HepG2 (cell line): Measurements from ENCODE around the gene ZDHHC9. TPM values are rescaled to one million over a fixed set of nuclear protein-coding genes. Genes with fewer than 3 reads are reported as not detected.
A peak's percentile ranks its signal among the peaks of the same experiment; 100 is the strongest.

Experiments
- ATAC-seq: fragments of 200-7000 bp; cut with Tn5 transposase; 3 replicates; pipeline ENCODE4 v1.9.1; 2020; ENCODE audit warnings: mild to moderate bottlenecking, moderate library complexity
- BruUV-seq: library from RNA; stranded (reverse); fragments of 400-500 nt; replicated peaks from 2 replicates; lab custom pipeline; 2021; lab: Mats Ljungman, UMichigan
- CTCF ChIA-PET: fragments of 300-600 bp; formaldehyde crosslinking; extraction: SDS; loops from one replicate; lab custom pipeline; 2021; ENCODE audit warnings: low total read pairs, inconsistent platforms, low intra/inter-chr PET ratio; lab: Yijun Ruan, JAX
- POLR2A ChIA-PET: fragments of 350-600 bp; sonication (Branson Sonifier 250); formaldehyde crosslinking; loops from one replicate; lab custom pipeline; 2020; ENCODE audit warnings: antibody characterized with exemption, inconsistent platforms; lab: Yijun Ruan, JAX
- DNase-seq: peaks from one replicate; pipeline ENCODE4 v3.0.0-alpha.2; 2015; ENCODE audit warnings: low spot score
- FAIRE-seq: peaks from 3 replicates; lab custom pipeline; 2011; peaks lifted over from hg19 to GRCh38; lab: Jason Lieb, UNC
- H2AFZ ChIP-seq: one replicate; pipeline ENCODE4 v1.6.1; 2011; ENCODE audit warnings: low read length, inconsistent platforms
- H3K27ac ChIP-seq: fragments of 300-600 bp; 3 replicates; pipeline ENCODE4 v1.8.0; 2011; ENCODE audit warnings: mixed run types, mild to moderate bottlenecking, mixed read lengths, low read length, inconsistent platforms; ENCODE audit not compliant: insufficient read depth; ENCODE audit errors: extremely low read length
- H3K27me3 ChIP-seq, 2 experiments: fragments of 200-600 bp in 1 of 2; 2 replicates in 1 of 2; 3 replicates in 1 of 2; pipeline versions ENCODE4 v1.6.0 to v1.8.0; 2011; ENCODE audit warnings: low read length in 2 of 2, mild to moderate bottlenecking in 2 of 2, moderate library complexity in 2 of 2, inconsistent platforms in 1 of 2; ENCODE audit not compliant: insufficient read depth in 2 of 2, control insufficient read depth in 1 of 2
- H3K36me3 ChIP-seq, 2 experiments: fragments of 200-600 bp in 1 of 2; replicated peaks in 1 of 2; 2 replicates in 1 of 2; 3 replicates in 1 of 2; pipeline versions ENCODE4 v1.5.1 to v1.8.0; 2011; ENCODE audit warnings: low read length in 2 of 2, inconsistent platforms in 1 of 2; ENCODE audit not compliant: insufficient read depth in 2 of 2, control insufficient read depth in 1 of 2
- H3K4me1 ChIP-seq: 2 replicates; pipeline ENCODE4 v1.5.1; 2012; ENCODE audit warnings: low read length, inconsistent platforms; ENCODE audit not compliant: insufficient read depth
- H3K4me2 ChIP-seq: 2 replicates; pipeline ENCODE4 v1.6.0; 2011; ENCODE audit warnings: low read depth, low read length, inconsistent platforms
- H3K4me3 ChIP-seq, 3 experiments: fragments of 200-600 bp in 1 of 3; sonication (generic), shearing (Covaris generic) in 1 of 3; replicated peaks in 1 of 3; 2 replicates each; pipeline ENCODE4 v1.5.1; 2011 to 2016; ENCODE audit warnings: low read length in 3 of 3, inconsistent platforms in 2 of 3, low read depth in 2 of 3, mild to moderate bottlenecking in 2 of 3, control low read depth in 1 of 3, mixed read lengths in 1 of 3; ENCODE audit not compliant: insufficient read depth in 1 of 3
- H3K79me2 ChIP-seq: one replicate; pipeline ENCODE4 v1.6.1; 2011; ENCODE audit warnings: low read length, inconsistent platforms; ENCODE audit not compliant: insufficient read depth
- H3K9ac ChIP-seq: 2 replicates; pipeline ENCODE4 v1.6.0; 2011; ENCODE audit warnings: mild to moderate bottlenecking, low read depth, low read length, inconsistent platforms; ENCODE audit not compliant: insufficient read depth
- H3K9me3 ChIP-seq: 2 replicates; pipeline ENCODE4 v1.5.1; 2012; ENCODE audit warnings: mild to moderate bottlenecking, low read length
- H4K20me1 ChIP-seq: 2 replicates; pipeline ENCODE4 v1.6.0; 2011; ENCODE audit warnings: inconsistent platforms, mild to moderate bottlenecking, low read length, moderate library complexity; ENCODE audit not compliant: insufficient read depth
- SOX13 ChIP-seq, 3 experiments: fragments of 450-650 bp in 1 of 3; sonication (generic) in 1 of 3; formaldehyde crosslinking in 1 of 3; IDR thresholded peaks in 2 of 3; conservative IDR thresholded peaks in 1 of 3; 2 replicates each; pipeline versions ENCODE4 v1.5.0 to v1.6.1; 2016 to 2020; ENCODE audit warnings: antibody characterized with exemption in 1 of 3, mild to moderate bottlenecking in 1 of 3, missing compliant biosample characterization in 1 of 3, missing genetic modification reagents in 1 of 3, moderate library complexity in 1 of 3
- ZFP91 ChIP-seq: sonication (generic); formaldehyde crosslinking; IDR thresholded peaks from 2 replicates; pipeline ENCODE4 v1.9.0; 2022; ENCODE audit warnings: missing genetic modification reagents, mild to moderate bottlenecking, borderline replicate concordance
- ZNF766 ChIP-seq: sonication (generic); formaldehyde crosslinking; IDR thresholded peaks from 2 replicates; pipeline ENCODE4 v1.5.0; 2020; ENCODE audit warnings: missing genetic modification reagents, borderline replicate concordance
- WGBS: methylation state at CpG from one replicate; pipeline ENCODE4 v1.1.6; 2017; ENCODE audit warnings: low lambda C conversion rate; 5-methylcytosine and 5-hydroxymethylcytosine counted together
- in situ Hi-C: cut with HindIII; loops from 2 replicates; pipeline ENCODE4 v1.10.0; 2017; ENCODE audit warnings: low pct_unique_long_range_greater_than_20kb; ENCODE audit not compliant: extremely low pct_ligation_motif_present
- intact Hi-C: fragments of 100-400 bp; cut with micrococcal nuclease; formaldehyde crosslinking; loops from one replicate; pipeline ENCODE4 v1.10.0; 2022; ENCODE audit not compliant: unreplicated experiment
- polyA plus RNA-seq, 8 experiments: library from polyadenylated mRNA; depleted of rRNA in 3 of 8; stranded (reverse) in 7 of 8; unstranded in 1 of 8; fragments of >200 nt; fragmentation: Illumina TruSeq in 4 of 8; extraction: Trizol in 4 of 8; gene quantifications; 2 replicates each; pipeline versions ENCODE4 v1.2.1 to v1.2.3, GENCODE V29; 2011 to 2016; ENCODE audit warnings: low read depth in 4 of 8, missing spikeins in 1 of 8, mixed read lengths in 1 of 8; ENCODE audit not compliant: insufficient read depth in 1 of 8
- total RNA-seq, 5 experiments: library from RNA; depleted of rRNA; stranded (reverse); fragments of >200 nt; fragmentation: Illumina TruSeq; extraction: Trizol; gene quantifications; 2 replicates each; pipeline ENCODE4 v1.2.3, GENCODE V29; 2016; ENCODE audit warnings: low read depth in 1 of 5
- TF ChIP-seq, protein P1 (sequence below): sonication (generic); formaldehyde crosslinking; IDR thresholded peaks from 2 replicates; pipeline ENCODE4 v1.5.1; 2020; ENCODE audit warnings: missing genetic modification reagents, mild to moderate bottlenecking, borderline replicate concordance

The ZDHHC9 gene
- total and polyA plus RNA-seq, 2 of the 13 experiments (the other 11 are each of a cell fraction or from before 2014, with no cell fraction given): 28.3 to 53.1 TPM

DNA sequence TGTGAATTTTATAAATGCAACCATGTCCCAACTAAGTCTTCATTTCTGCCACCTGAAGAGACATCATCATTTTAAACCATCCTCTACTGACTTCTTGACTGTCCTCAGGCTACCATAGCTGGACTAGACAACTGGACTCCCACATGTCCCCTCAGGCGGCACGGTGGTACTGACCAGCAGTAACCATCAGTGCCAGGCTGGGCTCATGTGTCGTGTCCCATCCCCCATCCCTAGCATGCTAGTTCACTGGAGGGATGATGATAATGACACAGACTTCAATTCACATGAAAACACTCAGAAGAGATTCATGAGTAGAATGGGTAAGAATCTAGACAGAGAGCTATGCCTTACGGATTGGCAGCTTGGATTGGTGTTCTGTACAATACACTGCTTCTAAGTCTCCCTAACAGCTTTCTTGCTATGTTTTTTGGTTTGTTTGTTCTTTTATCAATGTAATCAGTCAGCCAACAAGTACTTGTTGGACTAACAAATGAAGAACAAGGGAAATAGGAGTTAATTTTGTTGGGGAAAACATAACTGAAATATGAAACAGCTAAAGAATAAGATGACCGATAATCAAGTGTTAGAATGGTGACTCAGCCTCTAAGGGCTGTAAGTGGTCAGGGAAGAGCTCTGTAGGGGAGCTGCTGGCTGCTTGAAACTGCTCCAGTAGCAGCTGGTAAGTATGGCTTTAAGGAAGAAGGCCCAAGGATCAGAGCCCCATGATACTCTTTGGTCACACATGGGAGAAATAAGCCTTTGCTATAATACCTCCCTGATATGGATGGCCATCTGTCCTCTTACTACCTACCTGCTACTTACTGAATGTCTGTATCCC is 10.3 kb downstream of the ZDHHC9 start (continued):
- TF ChIP-seq ZFP91 (CRISPR knock-in tag): no peak
- TF ChIP-seq, protein P1, sequence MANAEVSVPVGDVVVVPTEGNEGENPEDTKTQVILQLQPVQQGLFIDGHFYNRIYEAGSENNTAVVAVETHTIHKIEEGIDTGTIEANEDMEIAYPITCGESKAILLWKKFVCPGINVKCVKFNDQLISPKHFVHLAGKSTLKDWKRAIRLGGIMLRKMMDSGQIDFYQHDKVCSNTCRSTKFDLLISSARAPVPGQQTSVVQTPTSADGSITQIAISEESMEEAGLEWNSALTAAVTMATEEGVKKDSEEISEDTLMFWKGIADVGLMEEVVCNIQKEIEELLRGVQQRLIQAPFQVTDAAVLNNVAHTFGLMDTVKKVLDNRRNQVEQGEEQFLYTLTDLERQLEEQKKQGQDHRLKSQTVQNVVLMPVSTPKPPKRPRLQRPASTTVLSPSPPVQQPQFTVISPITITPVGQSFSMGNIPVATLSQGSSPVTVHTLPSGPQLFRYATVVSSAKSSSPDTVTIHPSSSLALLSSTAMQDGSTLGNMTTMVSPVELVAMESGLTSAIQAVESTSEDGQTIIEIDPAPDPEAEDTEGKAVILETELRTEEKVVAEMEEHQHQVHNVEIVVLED (CRISPR knock-in tag): no peak

DNA sequence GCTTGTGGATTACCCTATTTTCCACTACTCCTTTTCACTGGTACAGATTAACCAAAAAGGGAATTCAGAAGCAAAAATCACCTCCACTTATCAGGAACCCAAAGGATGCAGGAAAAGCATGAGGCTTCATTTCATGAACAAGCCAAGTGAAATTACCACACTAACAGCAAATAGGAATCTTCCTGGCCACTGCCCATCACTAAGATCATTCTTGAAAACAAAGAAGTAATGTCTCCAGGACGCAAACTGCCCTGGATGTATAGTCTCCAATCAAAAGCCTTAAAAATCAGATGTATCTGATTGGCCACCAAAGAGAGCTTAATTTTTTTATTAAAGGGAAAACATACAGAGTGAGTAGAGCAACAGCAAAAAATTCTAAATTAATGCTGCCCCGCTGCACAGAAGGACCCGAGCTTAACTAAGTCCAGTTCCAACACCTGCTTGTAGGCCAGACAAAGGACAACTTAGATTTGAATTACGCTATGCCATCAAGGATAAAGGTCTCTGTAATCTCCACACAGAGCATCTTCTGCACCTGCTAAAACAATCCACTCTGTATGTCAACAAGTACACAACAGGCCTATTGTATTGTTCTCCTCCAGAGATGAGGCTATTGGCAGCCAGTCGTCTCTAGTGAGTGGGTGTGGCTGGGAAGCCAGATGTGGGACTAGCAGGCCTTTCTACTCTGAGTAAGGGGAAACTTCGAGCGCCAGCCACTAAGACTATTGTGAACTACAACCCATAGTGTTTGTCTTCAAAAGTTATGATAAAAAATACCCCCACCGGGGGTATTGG is 12.4 kb downstream of the ZDHHC9 start:
- WGBS: 98% methylated on average over 7 of the region's 8 CpGs
- CTCF ChIA-PET: no interaction called here

More for the DNA sequence above, 12.4 kb downstream of the ZDHHC9 start:
- peaks cover 3 to 12% of the 10 kb centered on the region in 2 experiments; a peak in 2 of 5 replicates for H3K36me3 ChIP-seq
- TF ChIP-seq SOX13 (IDR thresholded peaks at IDR 0.05): no peak
- TF ChIP-seq SOX13 (CRISPR knock-in tag; conservative IDR thresholded peaks at IDR 0.05 in 1 of 2, IDR thresholded peaks at IDR 0.05 in 1 of 2): peak in 1 of 2 experiments; percentile 55; a peak in 1 of 4 replicates
- TF ChIP-seq ZNF766 (CRISPR knock-in tag): no peak
- intact Hi-C loops (no loop called here), in situ Hi-C loops (no loop called here)
- no peaks in the 10 kb centered on the region for H3K27me3 ChIP-seq
- no TSS peak for BruUV-seq
- H3K4me2 ChIP-seq: no peak overlapping the region
- H3K9ac ChIP-seq: no peak overlapping the region
- FAIRE-seq (no peak), ATAC-seq (no peak), DNase-seq (no peak)
- H3K9me3 ChIP-seq: no peaks in the 10 kb centered on the region
- 0 out of 2 replicates have a peak, but pooled peaks cover 6% of the 10 kb centered on the region for H4K20me1 ChIP-seq
- no peak overlapping the region for H3K27ac ChIP-seq
- POLR2A ChIA-PET: no interaction called here
- H3K4me3 ChIP-seq: no peak overlapping the region
- H3K79me2 ChIP-seq: peaks cover 26% of the 10 kb centered on the region
- no peak overlapping the region for H2AFZ ChIP-seq
- peaks cover 7% of the 10 kb centered on the region for H3K4me1 ChIP-seq
